Thyroid gland (tissue), 4 donors: ENCODE measurements around the gene SHANK3.

ENCODE experiments used
- CTCF ChIP-seq, 6 experiments: fragments of 200-600 bp in 3 of 6; fragments of 450-650 bp in 3 of 6; sonication (generic) in 3 of 6; IDR thresholded peaks; one replicate each; pipeline ENCODE4 v1.5.1; 2016 to 2019; ENCODE audit warnings: antibody characterized with exemption in 6 of 6, mild to moderate bottlenecking in 2 of 6, inconsistent platforms in 1 of 6, moderate library complexity in 1 of 6
- POLR2A ChIP-seq, 2 donors: fragments of 450-650 bp; IDR thresholded peaks; one replicate each; pipeline ENCODE4 v1.6.1; 2017; ENCODE audit warnings: antibody characterized with exemption in 2 of 2, mild to moderate bottlenecking in 2 of 2, moderate library complexity in 1 of 2

DNA sequence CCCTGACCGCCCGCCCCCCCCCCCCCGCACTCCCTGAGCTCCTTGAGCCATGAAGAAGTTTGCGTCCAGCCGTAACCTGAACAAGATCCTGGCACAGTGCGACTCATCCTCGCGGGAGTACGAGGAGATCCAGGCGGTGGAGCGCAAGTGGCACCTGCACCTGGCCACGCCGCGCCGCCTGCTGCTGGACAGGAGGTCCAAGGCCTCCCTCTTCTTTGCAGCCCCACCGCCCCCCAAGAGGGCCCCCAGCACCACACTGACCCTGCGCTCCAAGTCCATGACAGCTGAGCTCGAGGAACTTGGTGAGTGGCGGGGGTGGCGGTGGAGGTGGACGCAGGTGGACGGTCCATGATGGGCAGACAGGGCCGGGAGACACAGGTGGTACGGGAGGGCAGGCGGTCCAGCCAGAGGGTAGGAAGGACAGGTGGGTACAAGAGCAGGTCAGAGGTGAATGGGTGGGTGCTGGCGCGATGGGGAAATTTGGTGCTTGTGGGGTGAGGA is 33.3 kb downstream of the SHANK3 start:
- no peak for TF ChIP-seq CTCF (IDR thresholded peaks at IDR 0.05)
- no peak for TF ChIP-seq POLR2A (IDR thresholded peaks at IDR 0.05)
